Head of caudate nucleus (tissue), 42 donors: Measurements from ENCODE around the gene RAB12.
"Not testable (repeated sequence)": the region's sequence is repeated elsewhere in the genome, so short reads cannot be mapped to it uniquely, and the experiment has no call there.

Experiments
- DNase-seq, 42 donors: peaks; one replicate each; pipeline versions ENCODE4 v3.0.0 to v3.0.0-alpha.2; 2020 to 2021; ENCODE audit warnings: mixed read lengths in 7 of 42
- intact Hi-C: fragments of 100-400 bp; cut with DNase I; formaldehyde crosslinking; loops from one replicate; pipeline ENCODE4 v1.15.0; 2022

The RAB12 gene

GRCh38 chr18:8631265-8631664 is 22.0 kb downstream of the RAB12 start:
- intact Hi-C loops = no loop called here
- DNase-seq = peak in 2 of 42 donors; percentile 12 to 45

DNA sequence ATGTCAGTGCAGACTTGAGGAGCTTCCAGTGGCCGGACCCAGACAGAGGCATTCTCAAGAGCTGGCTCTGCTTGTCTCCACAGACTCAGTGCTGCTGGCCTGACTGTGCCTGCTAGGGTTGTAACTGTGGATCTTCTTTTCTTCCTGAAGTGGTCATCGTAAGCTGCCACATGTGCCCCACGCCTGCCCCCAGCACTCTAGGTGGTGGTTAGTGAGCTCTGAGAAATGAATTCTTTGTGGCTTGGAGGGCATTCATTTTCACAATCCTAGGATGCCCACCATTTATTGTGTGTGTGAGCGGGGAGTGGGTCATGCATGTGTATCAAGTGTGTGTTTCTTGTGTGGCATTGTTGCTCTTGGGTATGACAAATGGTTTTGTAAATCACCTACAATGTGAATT is 23.1 kb downstream of the RAB12 start:
- intact Hi-C loops = no loop called here
- DNase-seq = no peak

DNA sequence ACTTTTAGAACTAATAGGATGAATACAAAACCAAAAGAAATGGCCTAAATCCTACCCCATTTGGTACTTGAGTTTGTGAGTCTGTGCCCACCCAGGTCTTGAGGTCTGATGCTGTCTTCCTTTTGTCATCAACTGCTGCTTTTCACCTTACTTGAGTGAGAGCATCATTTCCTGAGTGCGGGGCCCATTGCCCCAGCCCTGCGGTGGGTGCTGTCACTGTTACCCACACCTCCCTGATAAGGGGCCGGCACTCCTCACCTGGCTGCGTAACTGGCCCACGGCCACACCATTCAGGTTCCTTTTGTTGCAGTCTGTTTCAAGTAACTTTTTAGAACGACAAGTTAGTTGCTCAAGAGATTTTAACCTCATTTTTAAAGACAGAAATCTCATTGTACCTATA is 25.3 kb downstream of the RAB12 start:
- intact Hi-C loops = no loop called here
- DNase-seq = no peak

GRCh38 chr18:8635087-8635486 is 25.9 kb downstream of the RAB12 start:
- intact Hi-C loops = no loop called here
- DNase-seq = peak in 1 of 42 donors; percentile 31

- intact Hi-C loops = no loop called here
- no peak for DNase-seq
Measured at GRCh38 chr18:8639762-8640161, 30.5 kb downstream of the RAB12 start.

DNA sequence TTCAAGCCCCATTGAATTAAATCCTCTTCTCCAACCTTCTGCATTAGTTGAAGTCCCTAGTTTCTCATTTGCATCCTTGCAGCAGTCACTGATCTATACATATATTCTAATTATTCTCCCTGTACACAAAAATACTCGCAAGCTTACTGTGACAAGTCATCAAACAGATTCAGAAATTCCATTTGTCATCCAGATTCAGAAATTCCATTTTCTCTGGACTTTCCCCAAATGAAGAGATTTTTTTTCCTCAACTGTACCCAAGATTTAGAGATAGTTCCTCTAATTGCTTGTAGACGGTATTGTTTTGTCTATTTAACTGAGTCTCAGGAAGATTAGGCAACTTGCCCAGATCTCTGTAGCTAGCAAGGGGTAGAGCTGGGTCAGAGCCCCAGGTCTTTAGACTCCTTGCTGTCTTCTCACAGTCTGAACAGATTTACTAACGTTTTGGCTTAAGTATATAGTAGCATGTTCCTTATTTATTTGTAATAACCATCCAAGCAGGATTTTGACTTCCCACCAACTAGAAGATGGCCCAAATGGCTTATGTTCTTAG is 34.2 kb downstream of the RAB12 start:
- no peak for DNase-seq
- intact Hi-C loops = no loop called here

GRCh38 chr18:8647359-8647758 is 38.1 kb downstream of the RAB12 start:
- intact Hi-C loops = not testable (repeated sequence)

GRCh38 chr18:8651478-8652261 is 42.4 kb downstream of the RAB12 start:
- DNase-seq, intact Hi-C loops: not testable (repeated sequence)

More at GRCh38 chr18:8647359-8647758, 38.1 kb downstream of the RAB12 start:
- not testable (repeated sequence) for DNase-seq

GRCh38 chr18:8654503-8655451 is 45.5 kb downstream of the RAB12 start:
- intact Hi-C loops = loop anchor here (2.0 kb wide), 1 partner anchor 332 kb away; no protein-coding TSS in a partner anchor
- no peak for DNase-seq

DNA sequence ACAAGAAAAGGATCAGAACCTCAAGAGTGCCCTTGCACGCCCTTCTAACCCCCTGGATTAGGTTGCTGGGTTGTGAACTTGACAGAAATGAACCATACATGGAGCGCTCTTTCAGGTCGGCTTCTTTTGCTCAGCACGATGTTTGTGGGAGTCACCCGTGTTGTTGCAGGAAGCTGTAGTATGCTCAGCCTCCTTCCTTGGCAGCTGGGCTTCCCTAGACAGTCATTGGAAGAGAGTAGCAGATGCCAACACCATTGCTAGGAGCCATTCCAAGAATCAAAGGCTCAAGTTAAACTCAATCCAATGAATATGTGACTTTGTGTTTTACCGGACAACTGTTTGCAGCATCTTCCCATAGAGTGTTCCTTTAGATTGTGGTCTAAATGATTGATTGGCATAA is 47.0 kb downstream of the RAB12 start:
- intact Hi-C loops = no loop called here
- no peak for DNase-seq

DNA sequence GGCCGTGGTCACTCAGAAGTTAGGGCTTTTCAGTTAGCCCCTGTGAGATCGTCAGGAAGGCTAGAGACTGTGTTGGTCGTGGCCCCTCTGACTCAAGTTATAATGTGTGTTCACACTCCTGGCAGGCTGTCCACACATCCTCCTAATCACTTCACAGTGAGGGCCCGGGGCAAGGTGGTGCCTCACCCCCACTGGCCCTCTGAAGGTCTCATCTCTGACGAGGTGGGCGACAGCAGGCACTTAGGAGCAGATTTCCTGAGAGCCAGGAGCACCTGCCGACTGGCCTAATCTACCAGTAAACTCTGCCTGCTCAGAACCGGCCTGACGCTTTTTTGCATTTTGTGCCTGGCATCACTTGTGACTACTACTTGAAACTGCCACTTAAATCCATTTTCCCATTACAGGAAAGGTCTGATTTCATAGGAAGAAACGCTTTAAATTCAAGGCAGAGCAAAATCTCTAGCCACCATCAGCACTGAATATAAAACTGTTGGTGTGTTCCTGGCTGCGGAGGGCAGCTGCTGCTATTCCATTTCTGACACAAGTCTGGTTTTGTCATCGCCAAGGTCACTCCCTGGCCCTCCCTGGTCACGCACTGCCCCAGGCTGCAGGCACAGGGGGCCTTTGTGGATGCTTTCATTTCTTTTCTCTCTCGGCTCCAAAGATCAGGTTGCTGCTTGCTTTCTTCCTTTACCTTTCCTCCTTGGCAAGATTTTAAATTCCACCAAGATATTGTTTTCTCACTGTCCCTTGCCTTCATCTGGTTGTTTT is 48.0 kb downstream of the RAB12 start:
- intact Hi-C loops = no loop called here
- peak in 3 of 42 donors; percentile 10 to 38 (median 35) for DNase-seq

DNA sequence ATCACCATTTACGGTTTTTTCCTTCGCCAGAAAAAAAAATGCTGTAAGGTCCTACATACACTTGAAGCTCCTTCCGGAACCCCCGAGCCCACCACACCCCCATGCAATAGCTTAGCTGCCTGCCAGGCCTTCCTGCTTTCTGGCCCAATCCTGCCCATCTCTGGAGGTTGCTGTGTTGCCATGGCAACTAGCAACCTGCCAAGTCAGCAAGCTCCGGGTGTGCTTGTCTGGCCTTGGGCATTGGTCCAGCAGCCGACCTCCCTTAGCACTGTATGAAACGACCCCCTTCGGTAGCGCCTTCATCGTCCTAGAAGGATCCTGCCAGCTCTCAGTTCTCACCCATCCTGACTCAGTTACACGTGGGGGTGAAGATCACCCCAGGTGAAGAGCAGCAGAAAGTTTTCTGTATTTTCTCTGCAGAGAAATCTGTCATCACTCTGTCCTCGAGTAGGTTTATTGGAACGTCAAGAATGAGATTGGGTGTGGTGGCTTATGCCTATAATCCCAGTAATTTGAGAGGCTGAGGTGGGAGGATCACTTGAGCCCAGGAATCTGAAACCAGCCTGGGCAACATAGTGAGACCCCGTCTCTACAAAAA is 48.7 kb downstream of the RAB12 start:
- intact Hi-C loops = no loop called here
- DNase-seq = peak in 10 of 42 donors; percentile 5 to 52 (median 28)

- intact Hi-C loops = no loop called here
- no peak for DNase-seq
Measured at GRCh38 chr18:8658858-8659485, 49.7 kb downstream of the RAB12 start.

- intact Hi-C loops = no loop called here
- DNase-seq = no peak
Measured at GRCh38 chr18:8659609-8660242, 50.5 kb downstream of the RAB12 start.

GRCh38 chr18:8660316-8660715 is 51.1 kb downstream of the RAB12 start:
- DNase-seq = no peak
- intact Hi-C loops = no loop called here

- peak in 6 of 42 donors; percentile 15 to 57 (median 20) for DNase-seq
- intact Hi-C loops = loop anchor here (2.0 kb wide), 1 partner anchor 35 kb away; no protein-coding TSS in a partner anchor
Measured at GRCh38 chr18:8661754-8662559, 52.7 kb downstream of the RAB12 start.
